ENCODE measurements around the gene TMEM39B. TPM values are rescaled to one million over a fixed set of nuclear protein-coding genes. Genes with fewer than 3 reads are reported as not detected.
"Not testable (repeated sequence)": the region's sequence is repeated elsewhere in the genome, so short reads cannot be mapped to it uniquely, and the experiment has no call there.

TMEM39B gene
- total and polyA plus RNA-seq, 2 of the 4 experiments (the other 2 are of a cell fraction) = 6.5 to 28.7 TPM

DNA sequence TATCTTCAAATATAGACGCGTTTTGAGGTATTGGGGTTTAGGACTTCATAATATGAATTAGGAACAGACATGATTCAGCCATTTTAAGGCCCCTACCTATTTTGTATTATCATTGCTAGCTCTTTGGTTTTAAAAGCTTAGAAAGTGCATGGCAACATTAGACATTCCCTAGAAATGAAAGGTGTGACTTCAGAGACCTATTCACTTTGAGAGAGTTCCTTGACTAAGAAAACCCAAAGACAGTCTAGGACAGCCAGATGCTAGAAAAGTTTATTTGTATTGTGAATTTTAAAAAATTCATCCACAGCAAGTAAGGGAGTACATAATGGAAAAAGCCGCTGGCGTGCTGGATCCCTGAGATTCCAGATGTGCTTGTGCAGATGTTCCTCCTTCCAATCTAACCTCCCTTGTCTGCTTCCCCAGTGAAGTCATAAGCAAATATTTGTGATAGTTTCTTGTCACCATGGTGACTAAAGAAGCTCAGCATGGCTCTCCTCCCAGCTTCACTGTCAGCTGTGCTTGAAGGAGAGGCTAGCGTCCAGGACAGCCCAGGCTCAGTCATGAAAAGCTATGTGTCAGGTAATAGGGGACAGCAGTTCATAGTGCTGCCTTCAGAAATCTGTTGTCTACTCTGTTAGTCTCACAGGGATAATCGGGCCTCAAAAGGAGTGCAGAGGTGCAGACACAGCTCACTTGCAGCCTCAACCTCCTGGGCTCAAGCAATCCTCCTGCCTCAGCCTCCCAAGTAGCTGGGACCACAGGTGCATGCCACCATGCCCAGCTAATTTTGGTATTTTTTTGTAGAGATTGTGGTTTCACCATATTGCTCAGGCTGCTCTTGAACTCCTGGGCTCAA lies 69.9 kb downstream of the TMEM39B start:
- no peak overlapping the region for H2AK9ac ChIP-seq (replicated peaks; ENCODE audit: low read depth, low read length, poor library complexity)
- H2BK15ac ChIP-seq (ENCODE audit: low read depth, low read length) = no peak overlapping the region
- no peak overlapping the region for H3K27ac ChIP-seq (ENCODE audit: insufficient read depth, low read length)
- H4K5ac ChIP-seq (ENCODE audit: low read depth, low read length) = no peak overlapping the region
- no peaks in the 10 kb centered on the region for H3K9me3 ChIP-seq (ENCODE audit: control insufficient read depth, insufficient read depth, low read length)
- no peak overlapping the region for H2AFZ ChIP-seq (replicated peaks; ENCODE audit: low read length, poor library complexity)
- peaks cover 8% of the 10 kb centered on the region for H3K9me1 ChIP-seq (ENCODE audit: insufficient read depth, low read length)
- H3K36me3 ChIP-seq (ENCODE audit: control insufficient read depth, insufficient read depth, low read length) = peaks cover 3% of the 10 kb centered on the region; the same call in 1 of the 2 replicates
- WGBS, 2 experiments (ENCODE audit: extremely low coverage in 2 of 2, insufficient read length in 1 of 2) = no CpG with 5 or more reads among the region's 6 CpGs
- H4K91ac ChIP-seq (ENCODE audit: insufficient read depth, low read depth, low read length) = no peak overlapping the region
- H3K23ac ChIP-seq (ENCODE audit: low read depth, low read length) = no peak overlapping the region
- ChIA-PET CTCF (interaction anchor here (0.5 to 1.0 kb wide), 2 partner anchors 9 to 118 kb away, joined by 3 to 4 read pairs; no protein-coding TSS in a partner anchor), POLR2A (ENCODE audit: unreplicated experiment) (interaction anchor here (0.7 kb wide), 1 partner anchor 37 kb away, joined by 3 read pairs; the partner anchor contains the start of gene TXLNA)
- H3K14ac ChIP-seq (replicated peaks; ENCODE audit: low read depth, low read length) = no peak overlapping the region
- H3K4me2 ChIP-seq (ENCODE audit: low read depth, low read length) = peak overlapping the region; percentile 10; the same call in 1 of the 2 replicates
- no peak overlapping the region for H3K18ac ChIP-seq (ENCODE audit: low read depth, low read length)
- dilution Hi-C loops (cut with HindIII; ENCODE audit: low sequenced_read_pairs, unreplicated experiment) (no loop called here), intact Hi-C loops (cut with micrococcal nuclease) (no loop called here), in situ Hi-C loops (cut with MboI; ENCODE audit: low sequenced_read_pairs) (no loop called here)
- peaks cover 11% of the 10 kb centered on the region for H3K4me1 ChIP-seq (ENCODE audit: control insufficient read depth, insufficient read depth, low read length)
- no peak overlapping the region for H3K56ac ChIP-seq (ENCODE audit: extremely low read depth, insufficient read depth, low read length)
- H4K20me1 ChIP-seq (ENCODE audit: insufficient read depth, low read length) = peaks cover 55% of the 10 kb centered on the region
- H3K79me1 ChIP-seq (ENCODE audit: low read depth in 1 of 2, low read length in 2 of 2) = peaks cover 31 to 77% of the 10 kb centered on the region in 2 experiments
- no peak overlapping the region for H2BK20ac ChIP-seq (ENCODE audit: low read depth, low read length)
- peak; percentile 86 for ATAC-seq (ENCODE audit: low read depth)
- no peak overlapping the region for H3K4ac ChIP-seq (ENCODE audit: low read depth, low read length)
- no peak overlapping the region for H4K8ac ChIP-seq (ENCODE audit: low read depth in 2 of 2, low read length in 2 of 2)
- H3K4me3 ChIP-seq (ENCODE audit: insufficient read depth, low read depth, low read length) = no peak overlapping the region
- no peak overlapping the region for H2AK5ac ChIP-seq (ENCODE audit: low read depth, low read length)
- DNase-seq = peak; percentile 88
- H2BK5ac ChIP-seq (ENCODE audit: low read depth, low read length, poor library complexity, severe bottlenecking) = no peak overlapping the region
- H2BK120ac ChIP-seq (ENCODE audit: low read depth, low read length) = no peak overlapping the region
- no peaks in the 10 kb centered on the region for H3K27me3 ChIP-seq (ENCODE audit: control insufficient read depth, insufficient read depth, low read length)
- BruUV-seq (replicated peaks) = no TSS peak
- H3K9ac ChIP-seq (ENCODE audit: low read depth, low read length) = no peak overlapping the region
- TF ChIP-seq RAD21 (IDR thresholded peaks at IDR 0.05; ENCODE audit: low read length) (no peak), MXI1 (IDR thresholded peaks at IDR 0.05; ENCODE audit: borderline replicate concordance, low read depth, low read length) (peak; percentile 68; the same call in 1 of the 2 replicates), BHLHE40 (IDR thresholded peaks at IDR 0.05; ENCODE audit: low read depth, low read length) (peak; percentile 9; the same call in 1 of the 2 replicates)

DNA sequence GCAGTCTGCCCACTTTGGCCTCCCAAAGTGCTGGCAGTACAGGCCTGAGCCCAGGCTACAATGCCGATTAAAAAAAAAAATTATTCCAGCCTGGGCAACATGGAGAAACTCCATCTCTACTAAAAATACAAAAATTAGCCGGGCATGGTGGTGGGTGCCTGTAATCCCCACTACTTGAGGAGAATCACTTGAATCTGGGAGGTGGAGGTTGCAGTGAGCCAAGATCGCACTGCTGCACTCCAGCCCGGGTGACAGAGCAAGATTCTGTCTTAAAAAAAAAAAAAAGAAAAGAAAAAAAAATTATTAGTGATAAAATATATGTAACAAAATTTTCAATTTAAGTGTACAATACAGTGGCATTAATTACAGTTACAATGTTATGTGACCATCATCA lies 70.6 kb downstream of the TMEM39B start:
- dilution Hi-C loops (cut with HindIII; ENCODE audit: low sequenced_read_pairs, unreplicated experiment); H4K91ac ChIP-seq (ENCODE audit: insufficient read depth, low read depth, low read length); H3K18ac ChIP-seq (ENCODE audit: low read depth, low read length); H2AFZ ChIP-seq (replicated peaks; ENCODE audit: low read length, poor library complexity); DNase-seq; H2BK20ac ChIP-seq (ENCODE audit: low read depth, low read length); H3K14ac ChIP-seq (replicated peaks; ENCODE audit: low read depth, low read length); H3K9me3 ChIP-seq (ENCODE audit: control insufficient read depth, insufficient read depth, low read length); ATAC-seq (ENCODE audit: low read depth); BruUV-seq (replicated peaks); H3K4ac ChIP-seq (ENCODE audit: low read depth, low read length); H2AK9ac ChIP-seq (replicated peaks; ENCODE audit: low read depth, low read length, poor library complexity); H3K4me3 ChIP-seq (ENCODE audit: insufficient read depth, low read depth, low read length); H4K5ac ChIP-seq (ENCODE audit: low read depth, low read length); H3K9ac ChIP-seq (ENCODE audit: low read depth, low read length); H3K9me1 ChIP-seq (ENCODE audit: insufficient read depth, low read length); H2AK5ac ChIP-seq (ENCODE audit: low read depth, low read length); H2BK5ac ChIP-seq (ENCODE audit: low read depth, low read length, poor library complexity, severe bottlenecking); H2BK120ac ChIP-seq (ENCODE audit: low read depth, low read length); H4K8ac ChIP-seq (ENCODE audit: low read depth in 2 of 2, low read length in 2 of 2); H2BK15ac ChIP-seq (ENCODE audit: low read depth, low read length); in situ Hi-C loops (cut with MboI; ENCODE audit: low sequenced_read_pairs); H3K4me2 ChIP-seq (ENCODE audit: low read depth, low read length); H3K36me3 ChIP-seq (ENCODE audit: control insufficient read depth, insufficient read depth, low read length); H3K27ac ChIP-seq (ENCODE audit: insufficient read depth, low read length); H3K56ac ChIP-seq (ENCODE audit: extremely low read depth, insufficient read depth, low read length); intact Hi-C loops (cut with micrococcal nuclease); H3K27me3 ChIP-seq (ENCODE audit: control insufficient read depth, insufficient read depth, low read length); H3K23ac ChIP-seq (ENCODE audit: low read depth, low read length): not testable (repeated sequence)
- Histone ChIP-seq H3K79me1 (ENCODE audit: low read depth in 1 of 2, low read length in 2 of 2) (peaks cover 34 to 77% of the 10 kb centered on the region in 2 experiments), H3K4me1 (ENCODE audit: control insufficient read depth, insufficient read depth, low read length) (peaks cover 11% of the 10 kb centered on the region), H4K20me1 (ENCODE audit: insufficient read depth, low read length) (peaks cover 60% of the 10 kb centered on the region)
- POLR2A ChIA-PET (ENCODE audit: unreplicated experiment) = interaction anchor here (0.7 kb wide), 1 partner anchor 36 kb away, joined by 3 read pairs; the partner anchor contains the start of gene TXLNA
- CTCF ChIA-PET = interaction anchor here (1.0 kb wide), 1 partner anchor 8 kb away, joined by 3 read pairs; no protein-coding TSS in a partner anchor
- WGBS, 2 experiments (ENCODE audit: extremely low coverage in 2 of 2, insufficient read length in 1 of 2) = no CpG with 5 or more reads among the region's 4 CpGs

Data from IMR-90 (cell line).